Urinary bladder (tissue), 4 donors: ENCODE data around the gene CTNNA2. TPM values are rescaled to one million over a fixed set of nuclear protein-coding genes. Genes with fewer than 3 reads are reported as not detected.

Experiments used
- DNase-seq: peaks from one replicate; pipeline ENCODE4 v3.0.0-alpha.2; 2015; ENCODE audit errors: extremely low spot score
- H3K27ac ChIP-seq: one replicate; pipeline ENCODE4 v1.5.1; 2013; ENCODE audit warnings: low read depth, mild to moderate bottlenecking, moderate library complexity
- H3K36me3 ChIP-seq: one replicate; pipeline ENCODE4 v1.6.1; 2013; ENCODE audit warnings: mild to moderate bottlenecking, moderate library complexity; ENCODE audit not compliant: insufficient read depth
- H3K4me1 ChIP-seq: one replicate; pipeline ENCODE4 v1.6.1; 2013; ENCODE audit warnings: mild to moderate bottlenecking, moderate library complexity; ENCODE audit not compliant: insufficient read depth
- H3K4me3 ChIP-seq: one replicate; pipeline ENCODE4 v1.5.1; 2013; ENCODE audit warnings: low read depth, low read length
- WGBS: extraction: QIAGEN DNeasy Blood & Tissue Kit; methylation state at CpG from one replicate; pipeline ENCODE4 v1.1.7; 2013; 5-methylcytosine and 5-hydroxymethylcytosine counted together
- polyA plus RNA-seq: library from polyadenylated mRNA; stranded (reverse); fragments of 200-250 nt; gene quantifications from one replicate; pipeline ENCODE4 v1.2.3, GENCODE V29; 2013
- total RNA-seq: library from RNA; depleted of rRNA; stranded (reverse); fragments of >200 nt; gene quantifications from one replicate; pipeline ENCODE4 v1.2.3, GENCODE V29; 2014
- donor health status: healthy with polysubstance abuse.
- donor health status: healthy.

CTNNA2 gene
- total and polyA plus RNA-seq, 2 donors, result 1.9 to 14.0 TPM

GRCh38 chr2:80501874-80502624 lies 989.2 kb downstream of the CTNNA2 start:
- Histone ChIP-seq H3K4me3 (no peak overlapping the region), H3K36me3 (no peaks in the 10 kb centered on the region), H3K27ac (no peak overlapping the region), H3K4me1 (no peaks in the 10 kb centered on the region)
- no peak for DNase-seq

GRCh38 chr2:80506563-80506962 lies 993.7 kb downstream of the CTNNA2 start:
- H3K4me1 ChIP-seq, result no peaks in the 10 kb centered on the region
- no peak for DNase-seq
- WGBS, result 65% methylated on average over 1 of the region's 1 CpG
- no peak overlapping the region for H3K27ac ChIP-seq
- H3K36me3 ChIP-seq, result no peaks in the 10 kb centered on the region
- H3K4me3 ChIP-seq, result no peak overlapping the region

GRCh38 chr2:80510716-80511115 lies 997.9 kb downstream of the CTNNA2 start:
- Histone ChIP-seq H3K4me1 (no peaks in the 10 kb centered on the region), H3K36me3 (no peaks in the 10 kb centered on the region), H3K4me3 (no peak overlapping the region), H3K27ac (no peak overlapping the region)
- WGBS, result 57% methylated on average over 3 of the region's 3 CpGs
- DNase-seq, result no peak

- H3K27ac ChIP-seq, result no peak overlapping the region
- no peak for DNase-seq
- no peaks in the 10 kb centered on the region for H3K4me1 ChIP-seq
- H3K4me3 ChIP-seq, result no peak overlapping the region
- H3K36me3 ChIP-seq, result no peaks in the 10 kb centered on the region
- WGBS, result 90% methylated on average over 3 of the region's 3 CpGs
Observed at GRCh38 chr2:80515964-80516363, 1003.1 kb downstream of the CTNNA2 start.

- WGBS, result 48% methylated on average over 3 of the region's 3 CpGs
- Histone ChIP-seq H3K27ac (no peak overlapping the region), H3K4me1 (no peaks in the 10 kb centered on the region), H3K36me3 (no peaks in the 10 kb centered on the region), H3K4me3 (no peak overlapping the region)
- DNase-seq, result no peak
Observed at GRCh38 chr2:80517316-80517715, 1004.5 kb downstream of the CTNNA2 start.

- no peak overlapping the region for H3K4me3 ChIP-seq
- H3K36me3 ChIP-seq, result no peaks in the 10 kb centered on the region
- no peak overlapping the region for H3K27ac ChIP-seq
- H3K4me1 ChIP-seq, result no peaks in the 10 kb centered on the region
- 63% methylated on average over 3 of the region's 3 CpGs for WGBS
- DNase-seq, result no peak
Observed at GRCh38 chr2:80519121-80519643, 1006.3 kb downstream of the CTNNA2 start.

GRCh38 chr2:80519699-80520291 lies 1006.9 kb downstream of the CTNNA2 start:
- no peak for DNase-seq
- no peaks in the 10 kb centered on the region for H3K4me1 ChIP-seq
- no peak overlapping the region for H3K4me3 ChIP-seq
- no peaks in the 10 kb centered on the region for H3K36me3 ChIP-seq
- H3K27ac ChIP-seq, result no peak overlapping the region
- 95% methylated on average over 1 of the region's 1 CpG for WGBS

GRCh38 chr2:80525152-80525551 lies 1012.3 kb downstream of the CTNNA2 start:
- H3K4me1 ChIP-seq, result no peaks in the 10 kb centered on the region
- 66% methylated on average over 2 of the region's 2 CpGs for WGBS
- DNase-seq, result no peak
- H3K4me3 ChIP-seq, result no peak overlapping the region
- H3K27ac ChIP-seq, result no peak overlapping the region
- H3K36me3 ChIP-seq, result no peaks in the 10 kb centered on the region

- Histone ChIP-seq H3K36me3 (no peaks in the 10 kb centered on the region), H3K4me3 (no peak overlapping the region), H3K27ac (no peak overlapping the region), H3K4me1 (no peaks in the 10 kb centered on the region)
- WGBS, result 81% methylated on average over 3 of the region's 3 CpGs
- no peak for DNase-seq
Observed at GRCh38 chr2:80527119-80527518, 1014.3 kb downstream of the CTNNA2 start.

GRCh38 chr2:80529466-80530165 lies 1016.8 kb downstream of the CTNNA2 start:
- Histone ChIP-seq H3K36me3 (no peaks in the 10 kb centered on the region), H3K27ac (no peak overlapping the region), H3K4me1 (no peaks in the 10 kb centered on the region), H3K4me3 (no peak overlapping the region)
- WGBS, result 79% methylated on average over 7 of the region's 7 CpGs
- DNase-seq, result no peak

- 41% methylated on average over 3 of the region's 3 CpGs for WGBS
- Histone ChIP-seq H3K4me3 (no peak overlapping the region), H3K36me3 (no peaks in the 10 kb centered on the region), H3K27ac (no peak overlapping the region), H3K4me1 (no peaks in the 10 kb centered on the region)
- DNase-seq, result no peak
Observed at GRCh38 chr2:80530442-80531064, 1017.7 kb downstream of the CTNNA2 start.

- Histone ChIP-seq H3K4me3 (no peak overlapping the region), H3K27ac (no peak overlapping the region), H3K36me3 (no peaks in the 10 kb centered on the region), H3K4me1 (no peaks in the 10 kb centered on the region)
- 90% methylated on average over 1 of the region's 1 CpG for WGBS
- DNase-seq, result no peak
Observed at GRCh38 chr2:80531319-80531718, 1018.5 kb downstream of the CTNNA2 start.

GRCh38 chr2:80545420-80546210 lies 1032.8 kb downstream of the CTNNA2 start:
- Histone ChIP-seq H3K4me1 (no peaks in the 10 kb centered on the region), H3K27ac (no peak overlapping the region), H3K36me3 (no peaks in the 10 kb centered on the region), H3K4me3 (no peak overlapping the region)
- no peak for DNase-seq
- 45% methylated on average over 13 of the region's 13 CpGs for WGBS
